Spleen (tissue), 11 donors: ENCODE measurements around the gene RNASE11. TPM values are rescaled to one million over a fixed set of nuclear protein-coding genes. Genes with fewer than 3 reads are reported as not detected.

Source experiments
- DNase-seq: peaks from one replicate; pipeline ENCODE4 v3.0.0-alpha.2; 2020
- H3K27ac ChIP-seq, 8 donors: fragments of 200-600 bp; sonication (generic) in 7 of 8; 1 replicate in 4 of 8; 2 replicates in 4 of 8; pipeline versions ENCODE4 v1.5.0 to v1.8.0; 2016 to 2021; ENCODE audit warnings: inconsistent platforms in 4 of 8, mild to moderate bottlenecking in 4 of 8, moderate library complexity in 1 of 8
- H3K27me3 ChIP-seq, 7 donors: fragments of 200-600 bp; sonication (generic) in 6 of 7; replicated peaks in 1 of 7; 1 replicate in 4 of 7; 2 replicates in 3 of 7; pipeline versions ENCODE4 v1.5.0 to v1.8.0; 2016 to 2021; ENCODE audit warnings: inconsistent platforms in 3 of 7, mild to moderate bottlenecking in 1 of 7
- H3K36me3 ChIP-seq, 6 donors: fragments of 200-600 bp; sonication (generic) in 5 of 6; 1 replicate in 4 of 6; 2 replicates in 2 of 6; pipeline versions ENCODE4 v1.5.0 to v1.8.0; 2016 to 2021; ENCODE audit warnings: inconsistent platforms in 2 of 6
- H3K4me1 ChIP-seq, 6 donors: fragments of 200-600 bp; sonication (generic) in 5 of 6; 1 replicate in 3 of 6; 2 replicates in 3 of 6; pipeline versions ENCODE4 v1.5.0 to v1.8.0; 2016 to 2021; ENCODE audit warnings: inconsistent platforms in 3 of 6
- H3K4me3 ChIP-seq, 8 donors: fragments of 200-600 bp; sonication (generic) in 7 of 8; 1 replicate in 4 of 8; 2 replicates in 4 of 8; pipeline versions ENCODE4 v1.5.0 to v1.8.0; 2016 to 2021; ENCODE audit warnings: inconsistent platforms in 4 of 8, mild to moderate bottlenecking in 4 of 8, moderate library complexity in 2 of 8
- H3K9me3 ChIP-seq, 8 donors: fragments of 200-600 bp; sonication (generic) in 7 of 8; 1 replicate in 4 of 8; 2 replicates in 4 of 8; pipeline versions ENCODE4 v1.5.0 to v1.8.0; 2016 to 2021; ENCODE audit warnings: inconsistent platforms in 4 of 8
- CTCF ChIP-seq, 11 experiments: fragments of 200-600 bp in 7 of 11; fragments of 450-650 bp in 4 of 11; sonication (generic) in 4 of 11; IDR thresholded peaks in 8 of 11; conservative IDR thresholded peaks in 3 of 11; 1 replicate in 7 of 11; 2 replicates in 4 of 11; pipeline versions ENCODE4 v1.4.0 to v1.8.0; 2016 to 2021; ENCODE audit warnings: antibody characterized with exemption in 11 of 11, inconsistent platforms in 4 of 11, mild to moderate bottlenecking in 1 of 11
- POLR2A ChIP-seq, 3 donors: fragments of 450-650 bp; IDR thresholded peaks; one replicate each; pipeline ENCODE4 v1.5.1; 2017; ENCODE audit warnings: antibody characterized with exemption in 3 of 3, mild to moderate bottlenecking in 1 of 3
- POLR2AphosphoS5 ChIP-seq, 3 donors: sonication (generic); formaldehyde crosslinking; IDR thresholded peaks; one replicate each; pipeline ENCODE4 v1.5.1; 2017; ENCODE audit warnings: antibody characterized with exemption in 3 of 3
- WGBS, 5 donors: extraction: QIAGEN DNeasy Blood & Tissue Kit in 3 of 5; methylation state at CpG; one replicate each; pipeline versions ENCODE4 v1.1.5 to v1.1.7; 2013 to 2018; 5-methylcytosine and 5-hydroxymethylcytosine counted together
- intact Hi-C: fragments of 100-400 bp; cut with DNase I; formaldehyde crosslinking; loops from one replicate; pipeline ENCODE4 v1.15.0; 2023; ENCODE audit warnings: low total_unique reads
- polyA plus RNA-seq, 3 donors: library from polyadenylated mRNA; stranded (reverse); fragments of 200-250 nt; gene quantifications; one replicate each; pipeline ENCODE4 v1.2.1, GENCODE V29; 2013
- total RNA-seq, 7 donors: library from RNA; depleted of rRNA in 3 of 7; stranded (reverse); fragments of >200 nt in 3 of 7; fragmentation: NEBNext Ultra II Directional in 4 of 7; extraction: Animal tissue kit (Norgen Biotek cat#: 25700) in 4 of 7; gene quantifications; one replicate each; pipeline versions ENCODE4 v1.1.0 to v1.2.1, GENCODE V29; 2016 to 2021
- donor health status: healthy with polysubstance abuse.
- donor health status: DM: no; HTN: no; CAD: no; lungs with moderate emphysema.
- donor health status: DM: no; HTN: no; CAD: no.
- donor health status: Bipolar disorder and iron deficiency.
- donor health status: healthy.
- donor health status: DM: no; HTN: no; CAD: no.
- donor health status: DM: yes; HTN: yes; CAD: no.

Gene RNASE11
- total and polyA plus RNA-seq, 10 donors, result not detected

- TF ChIP-seq POLR2AphosphoS5 (IDR thresholded peaks at IDR 0.05), result no peak
- TF ChIP-seq CTCF (IDR thresholded peaks at IDR 0.05 in 8 of 11, conservative IDR thresholded peaks at IDR 0.05 in 3 of 11), result no peak
- no peak for TF ChIP-seq POLR2A (IDR thresholded peaks at IDR 0.05)
- Histone ChIP-seq H3K27ac (no peak overlapping the region), H3K4me1 (no peaks in the 10 kb centered on the region), H3K36me3 (no peaks in the 10 kb centered on the region), H3K27me3 (no peaks in the 10 kb centered on the region), H3K4me3 (no peak overlapping the region), H3K9me3 (no peaks in the 10 kb centered on the region)
- intact Hi-C loops, result no loop called here
- no peak for DNase-seq
- 48 to 88% (median 67%) methylated on average over 3 of the region's 3 CpGs for WGBS, 5 donors
These were observed 32.0 kb downstream of the RNASE11 start for GRCh38 chr14:20555845-20556244.

DNA sequence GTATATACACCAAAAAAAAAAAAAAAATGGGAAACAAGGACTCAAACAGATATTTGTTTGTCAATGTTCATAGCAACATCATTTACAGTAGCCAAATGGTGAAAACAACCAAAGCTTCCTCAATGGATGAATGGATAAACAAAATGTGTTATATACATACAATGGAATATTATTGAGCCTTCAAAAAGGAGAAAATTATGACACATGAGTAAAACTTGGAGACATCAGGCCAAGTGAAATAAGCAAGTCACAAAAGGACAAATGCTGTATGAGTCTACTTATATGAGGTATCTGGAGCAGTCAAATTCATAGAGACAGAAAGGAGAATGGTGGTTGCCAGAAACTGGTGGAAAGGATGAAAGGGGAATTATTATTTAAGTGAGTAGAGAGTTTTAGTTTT, 34.8 kb downstream of the RNASE11 start:
- no peaks in the 10 kb centered on the region for H3K4me1 ChIP-seq
- TF ChIP-seq POLR2AphosphoS5 (IDR thresholded peaks at IDR 0.05) (no peak), CTCF (IDR thresholded peaks at IDR 0.05 in 8 of 11, conservative IDR thresholded peaks at IDR 0.05 in 3 of 11) (no peak), POLR2A (IDR thresholded peaks at IDR 0.05) (no peak)
- intact Hi-C loops, result no loop called here
- no peaks in the 10 kb centered on the region for H3K9me3 ChIP-seq
- no peak overlapping the region for H3K4me3 ChIP-seq
- DNase-seq, result no peak
- H3K36me3 ChIP-seq, result no peaks in the 10 kb centered on the region
- H3K27me3 ChIP-seq, result no peaks in the 10 kb centered on the region
- no peak overlapping the region for H3K27ac ChIP-seq

DNA sequence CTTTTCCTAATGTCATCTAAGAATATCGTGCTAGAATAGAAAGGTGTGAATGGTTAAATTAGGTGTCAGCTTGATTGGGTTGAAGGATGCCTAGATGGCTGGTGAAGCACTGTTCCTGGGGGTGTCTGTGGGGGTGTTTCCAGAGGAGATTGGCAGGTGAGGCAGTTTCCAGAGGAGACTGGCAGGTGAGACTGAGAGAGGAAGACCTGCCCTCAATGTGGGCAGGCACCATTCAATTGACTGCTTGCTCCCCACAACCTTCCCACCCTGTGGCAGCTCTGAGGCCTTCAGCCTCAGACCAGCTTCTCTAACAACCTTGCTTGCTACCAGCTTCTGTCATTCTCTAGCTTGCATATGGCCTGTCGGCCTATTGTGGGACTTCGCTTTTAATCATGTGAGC, 36.2 kb downstream of the RNASE11 start:
- TF ChIP-seq POLR2A (IDR thresholded peaks at IDR 0.05) (no peak), CTCF (IDR thresholded peaks at IDR 0.05 in 8 of 11, conservative IDR thresholded peaks at IDR 0.05 in 3 of 11) (no peak), POLR2AphosphoS5 (IDR thresholded peaks at IDR 0.05) (no peak)
- Histone ChIP-seq H3K4me1 (no peaks in the 10 kb centered on the region), H3K27ac (no peak overlapping the region), H3K4me3 (no peak overlapping the region), H3K9me3 (no peaks in the 10 kb centered on the region), H3K36me3 (no peaks in the 10 kb centered on the region), H3K27me3 (no peaks in the 10 kb centered on the region)
- intact Hi-C loops, result no loop called here
- no peak for DNase-seq
- WGBS, 5 donors, result 92 to 97% (median 94%) methylated on average over 3 of the region's 3 CpGs

DNA sequence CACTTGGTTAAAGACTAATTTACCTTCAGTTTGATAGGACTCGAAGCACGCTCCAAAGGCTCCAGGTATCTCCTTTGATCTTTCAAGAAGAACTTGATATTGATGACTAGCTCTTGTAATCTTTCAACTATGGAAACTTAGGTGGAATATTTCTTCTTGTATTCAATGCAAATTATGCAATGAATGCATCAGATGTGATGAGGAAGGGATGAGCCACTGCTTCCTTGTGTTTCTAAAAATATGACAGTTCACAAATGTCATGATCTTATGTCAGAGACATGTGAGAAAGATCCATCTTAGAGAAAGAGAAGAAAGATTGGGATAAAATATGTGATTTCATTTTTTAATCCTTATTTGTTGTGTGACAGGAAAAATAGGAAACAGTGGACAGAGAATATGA, 36.9 kb downstream of the RNASE11 start:
- TF ChIP-seq POLR2AphosphoS5 (IDR thresholded peaks at IDR 0.05) (no peak), CTCF (IDR thresholded peaks at IDR 0.05 in 8 of 11, conservative IDR thresholded peaks at IDR 0.05 in 3 of 11) (no peak), POLR2A (IDR thresholded peaks at IDR 0.05) (no peak)
- Histone ChIP-seq H3K36me3 (no peaks in the 10 kb centered on the region), H3K27me3 (no peaks in the 10 kb centered on the region), H3K4me3 (no peak overlapping the region), H3K27ac (no peak overlapping the region), H3K9me3 (no peaks in the 10 kb centered on the region), H3K4me1 (no peaks in the 10 kb centered on the region)
- 94 to 97% (median 96%) methylated on average over 2 of the region's 2 CpGs for WGBS, 5 donors
- intact Hi-C loops, result no loop called here
- no peak for DNase-seq
